ENCODE measurements around the gene TRIM16.
"Not testable (repeated sequence)": the region's sequence is repeated elsewhere in the genome, so short reads cannot be mapped to it uniquely, and the experiment has no call there.

Gene TRIM16

DNA sequence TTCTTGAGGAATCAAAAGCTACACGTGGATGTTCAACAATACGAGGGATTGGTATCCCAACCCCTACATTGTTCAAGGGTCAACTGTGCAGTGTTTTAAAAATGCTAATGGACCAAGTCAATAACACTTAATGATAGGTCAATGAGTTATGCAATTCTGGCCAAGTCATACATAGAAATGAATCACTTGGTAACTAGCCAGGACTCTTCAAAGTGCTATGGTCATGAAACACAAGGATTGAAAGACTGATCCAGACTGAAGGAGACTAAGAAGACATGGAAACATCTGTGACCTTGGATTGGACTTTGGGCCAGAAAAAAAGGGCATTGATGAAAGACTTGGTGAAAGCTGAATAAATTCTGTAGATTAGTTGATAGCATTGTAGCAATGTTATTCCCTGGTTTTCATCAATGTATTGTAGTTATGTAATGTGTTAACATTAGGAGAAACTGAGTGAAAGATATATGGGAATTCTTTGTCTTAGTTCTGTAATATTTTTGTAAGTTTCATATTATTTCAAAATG lies 53.1 kb downstream of the TRIM16 start:
- not testable (repeated sequence) for H3K4me2 ChIP-seq (ENCODE audit: low read length); H3K27ac ChIP-seq (ENCODE audit: low read depth, low read length, poor library complexity, severe bottlenecking); H3F3A ChIP-seq (ENCODE audit: insufficient read depth, low read length); H4K20me1 ChIP-seq (ENCODE audit: insufficient read depth, low read length); H3K4me3 ChIP-seq (ENCODE audit: low read depth, low read length, poor library complexity, severe bottlenecking); H3K9me2 ChIP-seq (ENCODE audit: low read depth, low read length); H3K9ac ChIP-seq (ENCODE audit: low read length); H3K36me3 ChIP-seq (ENCODE audit: insufficient read depth, low read length); H2AFZ ChIP-seq (ENCODE audit: low read length); H3K27me3 ChIP-seq (ENCODE audit: insufficient read depth, low read length); H3K9me3 ChIP-seq (ENCODE audit: low read length); H3K4me1 ChIP-seq (ENCODE audit: insufficient read depth, low read length, severe bottlenecking); H3K79me2 ChIP-seq (ENCODE audit: insufficient read depth, low read length)

- H3K36me3 ChIP-seq (ENCODE audit: insufficient read depth, low read length); H3K4me3 ChIP-seq (ENCODE audit: low read depth, low read length, poor library complexity, severe bottlenecking); H4K20me1 ChIP-seq (ENCODE audit: insufficient read depth, low read length); H3K9me3 ChIP-seq (ENCODE audit: low read length); H3F3A ChIP-seq (ENCODE audit: insufficient read depth, low read length); H3K27me3 ChIP-seq (ENCODE audit: insufficient read depth, low read length); H3K9ac ChIP-seq (ENCODE audit: low read length); H3K27ac ChIP-seq (ENCODE audit: low read depth, low read length, poor library complexity, severe bottlenecking); H3K79me2 ChIP-seq (ENCODE audit: insufficient read depth, low read length); H3K4me1 ChIP-seq (ENCODE audit: insufficient read depth, low read length, severe bottlenecking); H3K4me2 ChIP-seq (ENCODE audit: low read length); H2AFZ ChIP-seq (ENCODE audit: low read length); H3K9me2 ChIP-seq (ENCODE audit: low read depth, low read length): not testable (repeated sequence)
Observed at GRCh38 chr17:15629991-15630390, 54.1 kb downstream of the TRIM16 start.

GRCh38 chr17:15623661-15624209 lies 60.4 kb downstream of the TRIM16 start:
- H3K9ac ChIP-seq (ENCODE audit: low read length); H3K4me3 ChIP-seq (ENCODE audit: low read depth, low read length, poor library complexity, severe bottlenecking); H3F3A ChIP-seq (ENCODE audit: insufficient read depth, low read length); H3K4me2 ChIP-seq (ENCODE audit: low read length); H3K27me3 ChIP-seq (ENCODE audit: insufficient read depth, low read length); H4K20me1 ChIP-seq (ENCODE audit: insufficient read depth, low read length); H3K9me2 ChIP-seq (ENCODE audit: low read depth, low read length); H3K79me2 ChIP-seq (ENCODE audit: insufficient read depth, low read length); H2AFZ ChIP-seq (ENCODE audit: low read length); H3K4me1 ChIP-seq (ENCODE audit: insufficient read depth, low read length, severe bottlenecking); H3K36me3 ChIP-seq (ENCODE audit: insufficient read depth, low read length); H3K27ac ChIP-seq (ENCODE audit: low read depth, low read length, poor library complexity, severe bottlenecking); H3K9me3 ChIP-seq (ENCODE audit: low read length): not testable (repeated sequence)

DNA sequence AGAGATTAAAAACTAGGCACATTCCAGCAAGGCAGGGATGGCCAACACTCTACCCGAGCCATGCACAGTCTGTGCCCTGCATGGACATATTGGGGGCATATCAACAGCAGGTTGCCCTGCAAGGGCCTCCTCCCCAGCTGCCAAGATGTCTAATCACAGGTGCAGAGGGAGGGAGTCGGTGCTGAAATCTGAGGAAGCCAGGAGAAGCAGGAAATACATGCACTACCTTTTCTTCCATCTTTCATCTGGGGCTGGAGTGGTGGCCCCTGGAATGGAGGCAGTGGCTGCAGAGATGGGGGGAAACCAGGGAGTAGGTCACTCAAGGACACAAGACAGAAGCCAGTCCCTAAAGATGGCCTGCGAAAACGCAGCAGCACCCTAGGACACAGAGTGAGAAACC lies 60.9 kb downstream of the TRIM16 start:
- H3K4me1 ChIP-seq (ENCODE audit: insufficient read depth, low read length, severe bottlenecking); H3K9me2 ChIP-seq (ENCODE audit: low read depth, low read length); H2AFZ ChIP-seq (ENCODE audit: low read length); H3K27me3 ChIP-seq (ENCODE audit: insufficient read depth, low read length); H3K36me3 ChIP-seq (ENCODE audit: insufficient read depth, low read length); H4K20me1 ChIP-seq (ENCODE audit: insufficient read depth, low read length); H3K9me3 ChIP-seq (ENCODE audit: low read length); H3K79me2 ChIP-seq (ENCODE audit: insufficient read depth, low read length); H3F3A ChIP-seq (ENCODE audit: insufficient read depth, low read length); H3K4me3 ChIP-seq (ENCODE audit: low read depth, low read length, poor library complexity, severe bottlenecking); H3K27ac ChIP-seq (ENCODE audit: low read depth, low read length, poor library complexity, severe bottlenecking); H3K4me2 ChIP-seq (ENCODE audit: low read length); H3K9ac ChIP-seq (ENCODE audit: low read length): not testable (repeated sequence)

DNA sequence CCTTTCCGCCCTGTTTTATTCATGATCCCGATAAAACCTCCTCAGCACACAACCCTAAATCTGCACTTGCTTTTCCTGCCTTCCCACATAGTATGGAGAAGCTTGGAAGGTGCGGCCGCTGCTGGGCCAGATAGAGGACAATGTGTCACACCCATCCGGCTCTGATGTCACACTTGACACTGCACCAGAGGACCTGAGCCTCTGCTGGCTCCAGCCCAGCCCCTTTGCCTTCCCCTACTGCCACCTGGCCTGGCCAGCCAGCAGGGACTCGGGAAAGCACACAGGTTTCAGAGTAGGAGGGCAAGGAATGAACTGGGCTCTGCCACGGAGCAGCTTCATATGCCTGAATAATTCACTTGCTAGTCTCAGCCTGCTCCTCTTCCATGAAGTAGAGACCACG lies 62.0 kb downstream of the TRIM16 start:
- not testable (repeated sequence) for H2AFZ ChIP-seq (ENCODE audit: low read length); H3K27me3 ChIP-seq (ENCODE audit: insufficient read depth, low read length); H3K9ac ChIP-seq (ENCODE audit: low read length); H3K36me3 ChIP-seq (ENCODE audit: insufficient read depth, low read length); H3K79me2 ChIP-seq (ENCODE audit: insufficient read depth, low read length); H3K4me2 ChIP-seq (ENCODE audit: low read length); H3K9me3 ChIP-seq (ENCODE audit: low read length); H3K9me2 ChIP-seq (ENCODE audit: low read depth, low read length); H4K20me1 ChIP-seq (ENCODE audit: insufficient read depth, low read length); H3K4me3 ChIP-seq (ENCODE audit: low read depth, low read length, poor library complexity, severe bottlenecking); H3K4me1 ChIP-seq (ENCODE audit: insufficient read depth, low read length, severe bottlenecking); H3F3A ChIP-seq (ENCODE audit: insufficient read depth, low read length); H3K27ac ChIP-seq (ENCODE audit: low read depth, low read length, poor library complexity, severe bottlenecking)

GRCh38 chr17:15619331-15620058 lies 64.6 kb downstream of the TRIM16 start, which contains the start of gene FBXW10B:
TSS of gene FBXW10B (minus strand) at chr17:15619704. CDS start at chr17:15619512, 192 bp downstream.
- H3F3A ChIP-seq (ENCODE audit: insufficient read depth, low read length); H3K9me2 ChIP-seq (ENCODE audit: low read depth, low read length); H3K9me3 ChIP-seq (ENCODE audit: low read length); H3K79me2 ChIP-seq (ENCODE audit: insufficient read depth, low read length); H4K20me1 ChIP-seq (ENCODE audit: insufficient read depth, low read length); H3K36me3 ChIP-seq (ENCODE audit: insufficient read depth, low read length); H3K27me3 ChIP-seq (ENCODE audit: insufficient read depth, low read length); H2AFZ ChIP-seq (ENCODE audit: low read length); H3K9ac ChIP-seq (ENCODE audit: low read length); H3K4me3 ChIP-seq (ENCODE audit: low read depth, low read length, poor library complexity, severe bottlenecking); H3K4me2 ChIP-seq (ENCODE audit: low read length); H3K27ac ChIP-seq (ENCODE audit: low read depth, low read length, poor library complexity, severe bottlenecking); H3K4me1 ChIP-seq (ENCODE audit: insufficient read depth, low read length, severe bottlenecking): not testable (repeated sequence)

GRCh38 chr17:15616828-15617227 lies 67.3 kb downstream of the TRIM16 start:
- H3K4me1 ChIP-seq (ENCODE audit: insufficient read depth, low read length, severe bottlenecking); H3K36me3 ChIP-seq (ENCODE audit: insufficient read depth, low read length); H2AFZ ChIP-seq (ENCODE audit: low read length); H3K9me3 ChIP-seq (ENCODE audit: low read length); H3K27me3 ChIP-seq (ENCODE audit: insufficient read depth, low read length); H3K9ac ChIP-seq (ENCODE audit: low read length); H4K20me1 ChIP-seq (ENCODE audit: insufficient read depth, low read length); H3K9me2 ChIP-seq (ENCODE audit: low read depth, low read length); H3K79me2 ChIP-seq (ENCODE audit: insufficient read depth, low read length); H3K4me3 ChIP-seq (ENCODE audit: low read depth, low read length, poor library complexity, severe bottlenecking); H3K4me2 ChIP-seq (ENCODE audit: low read length); H3F3A ChIP-seq (ENCODE audit: insufficient read depth, low read length); H3K27ac ChIP-seq (ENCODE audit: low read depth, low read length, poor library complexity, severe bottlenecking): not testable (repeated sequence)

Measured in OCI-LY1 (cell line).